ENCODE measurements around the gene FRMD6.
"Not testable (repeated sequence)": the region's sequence is repeated elsewhere in the genome, so short reads cannot be mapped to it uniquely, and the experiment has no call there.

Gene FRMD6

GRCh38 chr14:51717766-51718165, 66.1 kb downstream of the FRMD6 start:
- in situ Hi-C loops (cut with MboI; ENCODE audit: low sequenced_read_pairs): no loop called here

- in situ Hi-C loops (cut with MboI; ENCODE audit: low sequenced_read_pairs): no loop called here
Measured at GRCh38 chr14:51719955-51720354, 68.2 kb downstream of the FRMD6 start.

GRCh38 chr14:51723990-51724389, 72.3 kb downstream of the FRMD6 start:
- in situ Hi-C loops (cut with MboI; ENCODE audit: low sequenced_read_pairs): no loop called here

- in situ Hi-C loops (cut with MboI; ENCODE audit: low sequenced_read_pairs): no loop called here
Measured at GRCh38 chr14:51724650-51725049, 72.9 kb downstream of the FRMD6 start.

GRCh38 chr14:51725061-51725460, 73.4 kb downstream of the FRMD6 start:
- in situ Hi-C loops (cut with MboI; ENCODE audit: low sequenced_read_pairs): no loop called here

- in situ Hi-C loops (cut with MboI; ENCODE audit: low sequenced_read_pairs): no loop called here
Measured at GRCh38 chr14:51726166-51726899, 74.6 kb downstream of the FRMD6 start.

- in situ Hi-C loops (cut with MboI; ENCODE audit: low sequenced_read_pairs): no loop called here
Measured at GRCh38 chr14:51727526-51727925, 75.8 kb downstream of the FRMD6 start.

GRCh38 chr14:51730098-51730497, 78.4 kb downstream of the FRMD6 start:
- in situ Hi-C loops (cut with MboI; ENCODE audit: low sequenced_read_pairs): no loop called here

GRCh38 chr14:51730684-51731083, 79.0 kb downstream of the FRMD6 start:
- in situ Hi-C loops (cut with MboI; ENCODE audit: low sequenced_read_pairs): no loop called here

- in situ Hi-C loops (cut with MboI; ENCODE audit: low sequenced_read_pairs): no loop called here
Measured at GRCh38 chr14:51732494-51733112, 80.9 kb downstream of the FRMD6 start.

- in situ Hi-C loops (cut with MboI; ENCODE audit: low sequenced_read_pairs): no loop called here
Measured at GRCh38 chr14:51733147-51733546, 81.4 kb downstream of the FRMD6 start.

- in situ Hi-C loops (cut with MboI; ENCODE audit: low sequenced_read_pairs): no loop called here
Measured at GRCh38 chr14:51735851-51736250, 84.1 kb downstream of the FRMD6 start.

GRCh38 chr14:51738754-51739153, 87.0 kb downstream of the FRMD6 start:
- in situ Hi-C loops (cut with MboI; ENCODE audit: low sequenced_read_pairs): no loop called here

- in situ Hi-C loops (cut with MboI; ENCODE audit: low sequenced_read_pairs): no loop called here
Measured at GRCh38 chr14:51743588-51744000, 91.9 kb downstream of the FRMD6 start.

- in situ Hi-C loops (cut with MboI; ENCODE audit: low sequenced_read_pairs): no loop called here
Measured at GRCh38 chr14:51744372-51745130, 92.8 kb downstream of the FRMD6 start.

GRCh38 chr14:51746823-51747222, 95.1 kb downstream of the FRMD6 start:
- in situ Hi-C loops (cut with MboI; ENCODE audit: low sequenced_read_pairs): not testable (repeated sequence)

- in situ Hi-C loops (cut with MboI; ENCODE audit: low sequenced_read_pairs): no loop called here
Measured at GRCh38 chr14:51750542-51750941, 98.8 kb downstream of the FRMD6 start.

- in situ Hi-C loops (cut with MboI; ENCODE audit: low sequenced_read_pairs): not testable (repeated sequence)
Measured at GRCh38 chr14:51751611-51752345, 100.1 kb downstream of the FRMD6 start.

- in situ Hi-C loops (cut with MboI; ENCODE audit: low sequenced_read_pairs): not testable (repeated sequence)
Measured at GRCh38 chr14:51757756-51758155, 106.0 kb downstream of the FRMD6 start.

GRCh38 chr14:51759950-51760349, 108.2 kb downstream of the FRMD6 start:
- in situ Hi-C loops (cut with MboI; ENCODE audit: low sequenced_read_pairs): no loop called here

GRCh38 chr14:51765726-51766125, 114.0 kb downstream of the FRMD6 start:
- in situ Hi-C loops (cut with MboI; ENCODE audit: low sequenced_read_pairs): not testable (repeated sequence)
